ENCODE measurements around the gene KCNG3. TPM values are rescaled to one million over a fixed set of nuclear protein-coding genes. Genes with fewer than 3 reads are reported as not detected.

KCNG3 gene
- total RNA-seq, 1 experiment from 2014 or later, result 4.3 TPM

DNA sequence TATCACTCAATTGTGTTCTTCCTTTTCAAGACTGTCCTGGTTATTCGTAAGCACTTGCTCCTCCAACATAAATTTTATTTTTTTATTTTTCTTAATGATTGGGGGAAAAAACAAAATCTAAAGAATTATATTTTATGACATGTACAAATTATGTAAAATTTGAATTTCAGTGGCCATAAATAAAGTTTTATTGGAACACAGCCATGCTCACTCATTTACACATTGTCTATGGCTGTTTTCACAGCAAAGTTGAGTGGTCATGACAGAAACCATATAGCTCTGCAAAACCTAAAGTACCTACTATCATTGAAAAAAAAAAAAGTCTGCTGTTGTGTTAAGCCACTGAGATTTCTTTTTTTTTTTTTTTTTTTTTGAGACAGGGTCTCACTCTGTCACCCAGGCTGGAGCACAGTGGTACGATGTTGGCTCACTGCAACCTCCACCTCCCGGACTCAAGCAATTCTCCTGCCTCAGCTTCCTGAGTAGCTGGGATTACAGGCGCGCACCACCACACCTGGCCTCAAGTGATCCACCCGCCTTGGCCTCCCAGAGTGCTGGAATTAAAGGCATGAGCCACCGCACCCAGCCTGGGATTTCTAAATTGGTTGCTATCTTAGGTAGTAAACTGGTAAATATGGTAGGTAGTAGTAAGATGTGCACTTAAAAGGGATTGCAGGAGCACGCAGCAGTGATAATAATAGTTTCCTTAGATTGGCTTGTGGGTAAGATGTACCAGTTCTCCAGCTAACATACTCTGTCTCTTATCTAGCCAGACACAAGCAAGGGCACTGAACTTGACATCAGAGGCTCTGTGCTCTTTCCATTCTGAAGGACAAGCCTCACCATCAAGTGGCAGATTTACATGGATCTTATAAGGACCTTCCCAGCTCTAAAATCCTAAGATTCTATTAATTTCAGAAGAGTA is 44.4 kb downstream of the KCNG3 start:
- intact Hi-C loops (cut with micrococcal nuclease; ENCODE audit: unreplicated experiment), result no loop called here
- H3K27ac ChIP-seq (ENCODE audit: low read length), result no peak overlapping the region
- no TSS peak for BruUV-seq (replicated peaks)
- no peak for TF ChIP-seq POLR2AphosphoS5 (IDR thresholded peaks at IDR 0.05; ENCODE audit: low read depth, low read length)
- TF ChIP-seq, protein P1, sequence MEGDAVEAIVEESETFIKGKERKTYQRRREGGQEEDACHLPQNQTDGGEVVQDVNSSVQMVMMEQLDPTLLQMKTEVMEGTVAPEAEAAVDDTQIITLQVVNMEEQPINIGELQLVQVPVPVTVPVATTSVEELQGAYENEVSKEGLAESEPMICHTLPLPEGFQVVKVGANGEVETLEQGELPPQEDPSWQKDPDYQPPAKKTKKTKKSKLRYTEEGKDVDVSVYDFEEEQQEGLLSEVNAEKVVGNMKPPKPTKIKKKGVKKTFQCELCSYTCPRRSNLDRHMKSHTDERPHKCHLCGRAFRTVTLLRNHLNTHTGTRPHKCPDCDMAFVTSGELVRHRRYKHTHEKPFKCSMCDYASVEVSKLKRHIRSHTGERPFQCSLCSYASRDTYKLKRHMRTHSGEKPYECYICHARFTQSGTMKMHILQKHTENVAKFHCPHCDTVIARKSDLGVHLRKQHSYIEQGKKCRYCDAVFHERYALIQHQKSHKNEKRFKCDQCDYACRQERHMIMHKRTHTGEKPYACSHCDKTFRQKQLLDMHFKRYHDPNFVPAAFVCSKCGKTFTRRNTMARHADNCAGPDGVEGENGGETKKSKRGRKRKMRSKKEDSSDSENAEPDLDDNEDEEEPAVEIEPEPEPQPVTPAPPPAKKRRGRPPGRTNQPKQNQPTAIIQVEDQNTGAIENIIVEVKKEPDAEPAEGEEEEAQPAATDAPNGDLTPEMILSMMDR (IDR thresholded peaks at IDR 0.05), result no peak
- TF ChIP-seq, protein P2, sequence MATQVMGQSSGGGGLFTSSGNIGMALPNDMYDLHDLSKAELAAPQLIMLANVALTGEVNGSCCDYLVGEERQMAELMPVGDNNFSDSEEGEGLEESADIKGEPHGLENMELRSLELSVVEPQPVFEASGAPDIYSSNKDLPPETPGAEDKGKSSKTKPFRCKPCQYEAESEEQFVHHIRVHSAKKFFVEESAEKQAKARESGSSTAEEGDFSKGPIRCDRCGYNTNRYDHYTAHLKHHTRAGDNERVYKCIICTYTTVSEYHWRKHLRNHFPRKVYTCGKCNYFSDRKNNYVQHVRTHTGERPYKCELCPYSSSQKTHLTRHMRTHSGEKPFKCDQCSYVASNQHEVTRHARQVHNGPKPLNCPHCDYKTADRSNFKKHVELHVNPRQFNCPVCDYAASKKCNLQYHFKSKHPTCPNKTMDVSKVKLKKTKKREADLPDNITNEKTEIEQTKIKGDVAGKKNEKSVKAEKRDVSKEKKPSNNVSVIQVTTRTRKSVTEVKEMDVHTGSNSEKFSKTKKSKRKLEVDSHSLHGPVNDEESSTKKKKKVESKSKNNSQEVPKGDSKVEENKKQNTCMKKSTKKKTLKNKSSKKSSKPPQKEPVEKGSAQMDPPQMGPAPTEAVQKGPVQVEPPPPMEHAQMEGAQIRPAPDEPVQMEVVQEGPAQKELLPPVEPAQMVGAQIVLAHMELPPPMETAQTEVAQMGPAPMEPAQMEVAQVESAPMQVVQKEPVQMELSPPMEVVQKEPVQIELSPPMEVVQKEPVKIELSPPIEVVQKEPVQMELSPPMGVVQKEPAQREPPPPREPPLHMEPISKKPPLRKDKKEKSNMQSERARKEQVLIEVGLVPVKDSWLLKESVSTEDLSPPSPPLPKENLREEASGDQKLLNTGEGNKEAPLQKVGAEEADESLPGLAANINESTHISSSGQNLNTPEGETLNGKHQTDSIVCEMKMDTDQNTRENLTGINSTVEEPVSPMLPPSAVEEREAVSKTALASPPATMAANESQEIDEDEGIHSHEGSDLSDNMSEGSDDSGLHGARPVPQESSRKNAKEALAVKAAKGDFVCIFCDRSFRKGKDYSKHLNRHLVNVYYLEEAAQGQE (IDR thresholded peaks at IDR 0.05; ENCODE audit: insufficient read depth in 1 of 2, low read depth in 2 of 2, low read length in 1 of 2), result no peak
- TF ChIP-seq SIN3A (IDR thresholded peaks at IDR 0.05; ENCODE audit: borderline replicate concordance, insufficient read depth, low read depth, low read length), result no peak
- no peak for TF ChIP-seq TCF7L2 (IDR thresholded peaks at IDR 0.05; ENCODE audit: low read depth, low read length)
- H3K4me3 ChIP-seq (ENCODE audit: low read depth in 2 of 2, low read length in 2 of 2), result no peak overlapping the region
- ChIA-PET POLR2A (no interaction called here), CTCF (no interaction called here)
- no peaks in the 10 kb centered on the region for H3K4me1 ChIP-seq (ENCODE audit: control insufficient read depth, insufficient read depth, low read length)
- in situ Hi-C loops (cut with HindIII; ENCODE audit: low pct_unique_long_range_greater_than_20kb, low sequenced_read_pairs), result no loop called here
- ATAC-seq (no peak), DNase-seq (ENCODE audit: low read depth, low spot score) (no peak)
- no peaks in the 10 kb centered on the region for H3K27me3 ChIP-seq (ENCODE audit: control insufficient read depth, insufficient read depth, low read length)
- H3K9me3 ChIP-seq (ENCODE audit: control insufficient read depth, insufficient read depth, low read depth, low read length), result no peaks in the 10 kb centered on the region
- no peaks in the 10 kb centered on the region for H3K36me3 ChIP-seq (ENCODE audit: control insufficient read depth, insufficient read depth, low read length)

DNA sequence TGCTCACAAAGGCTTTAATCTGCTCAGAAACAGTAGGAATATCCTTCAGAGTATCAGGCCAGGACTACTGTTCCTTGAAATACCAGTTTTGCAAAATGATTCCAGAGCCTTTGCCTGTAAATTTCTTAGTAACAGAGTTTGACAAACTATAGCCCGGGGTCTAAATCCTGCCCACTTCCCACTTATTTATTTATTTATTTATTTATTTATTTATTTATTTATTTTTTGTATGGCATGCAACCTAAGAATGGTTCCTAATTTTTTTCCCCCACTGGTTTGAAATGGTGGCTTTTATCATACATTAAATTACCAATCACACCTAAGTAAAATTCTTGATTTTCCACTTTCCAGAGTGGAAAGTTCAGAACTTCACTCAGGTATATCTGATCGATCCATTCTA is 45.6 kb downstream of the KCNG3 start:
- POLR2A ChIA-PET, result no interaction called here
- no TSS peak for BruUV-seq (replicated peaks)
- CTCF ChIA-PET, result no interaction called here
- TF ChIP-seq TCF7L2 (IDR thresholded peaks at IDR 0.05; ENCODE audit: low read depth, low read length) (no peak), SIN3A (IDR thresholded peaks at IDR 0.05; ENCODE audit: borderline replicate concordance, insufficient read depth, low read depth, low read length) (no peak), POLR2AphosphoS5 (IDR thresholded peaks at IDR 0.05; ENCODE audit: low read depth, low read length) (no peak)
- TF ChIP-seq, protein P2 (IDR thresholded peaks at IDR 0.05; ENCODE audit: insufficient read depth in 1 of 2, low read depth in 2 of 2, low read length in 1 of 2), result no peak
- TF ChIP-seq, protein P1 (IDR thresholded peaks at IDR 0.05), result no peak
- no peaks in the 10 kb centered on the region for H3K4me1 ChIP-seq (ENCODE audit: control insufficient read depth, insufficient read depth, low read length)
- H3K4me3 ChIP-seq (ENCODE audit: low read depth in 2 of 2, low read length in 2 of 2), result no peak overlapping the region
- ATAC-seq, result no peak
- intact Hi-C loops (cut with micrococcal nuclease; ENCODE audit: unreplicated experiment) (no loop called here), in situ Hi-C loops (cut with HindIII; ENCODE audit: low pct_unique_long_range_greater_than_20kb, low sequenced_read_pairs) (no loop called here)
- DNase-seq (ENCODE audit: low read depth, low spot score), result no peak
- no peaks in the 10 kb centered on the region for H3K9me3 ChIP-seq (ENCODE audit: control insufficient read depth, insufficient read depth, low read depth, low read length)
- H3K36me3 ChIP-seq (ENCODE audit: control insufficient read depth, insufficient read depth, low read length), result no peaks in the 10 kb centered on the region
- H3K27ac ChIP-seq (ENCODE audit: low read length), result no peak overlapping the region
- no peaks in the 10 kb centered on the region for H3K27me3 ChIP-seq (ENCODE audit: control insufficient read depth, insufficient read depth, low read length)
